ENCODE data around the gene SLC6A3. TPM values are rescaled to one million over a fixed set of nuclear protein-coding genes. Genes with fewer than 3 reads are reported as not detected.

Gene SLC6A3
- polyA plus RNA-seq, 3 donors from 2014 or later = not detected

- no peak for DNase-seq
- H3K27ac Mint-ChIP-seq = peak overlapping the region in 2 of 6 donors; percentile 8 to 51
- H3K9me3 Mint-ChIP-seq = peaks cover 8 to 15% (median 12%) of the 10 kb centered on the region in 6 donors
- H3K4me3 Mint-ChIP-seq = peak overlapping the region in 3 of 5 donors; percentile 18 to 57 (median 50)
- H3K4me1 Mint-ChIP-seq = peaks cover 31 to 37% of the 10 kb centered on the region in 2 donors
- peaks cover 0 to 10% (median 0%) of the 10 kb centered on the region in 3 donors for H3K36me3 Mint-ChIP-seq
- peaks cover 7 to 10% (median 9%) of the 10 kb centered on the region in 3 donors for H3K27me3 Mint-ChIP-seq (ENCODE audit: low read depth in 3 of 3)
Measured at GRCh38 chr5:1449081-1449630, 3.9 kb upstream of the SLC6A3 start.

DNA sequence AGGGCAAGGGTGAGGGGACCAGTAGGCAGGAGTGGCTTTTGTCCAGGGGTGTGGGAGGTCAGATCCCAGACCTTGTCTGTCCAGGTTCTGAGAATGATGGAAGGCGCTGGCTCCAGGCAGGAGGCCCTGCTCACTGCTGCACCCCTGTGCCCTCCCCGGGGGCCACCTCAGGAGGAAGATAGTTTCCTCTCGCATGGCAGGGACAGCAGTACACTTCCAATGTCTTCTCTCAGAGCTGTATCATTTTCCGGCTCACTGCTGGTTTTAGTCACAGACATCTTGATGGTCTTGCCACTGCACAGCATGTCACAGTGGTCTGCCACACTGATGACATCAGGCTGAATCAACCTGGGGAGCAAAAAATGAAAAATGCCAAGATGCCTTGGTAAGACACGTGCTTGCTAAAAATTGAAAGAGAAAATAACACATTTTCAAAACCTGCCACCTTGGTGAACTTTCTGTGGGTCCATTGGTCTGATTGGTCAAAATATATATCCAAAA, 3.3 kb upstream of the SLC6A3 start:
- peak overlapping the region in 5 of 6 donors; percentile 8 to 70 (median 41) for H3K27ac Mint-ChIP-seq
- peak; percentile 41 to 58 (median 51) for DNase-seq
- H3K4me1 Mint-ChIP-seq = peaks cover 36 to 40% of the 10 kb centered on the region in 2 donors
- peak overlapping the region in 4 of 5 donors; percentile 18 to 57 (median 48) for H3K4me3 Mint-ChIP-seq
- peaks cover 0 to 7% (median 0%) of the 10 kb centered on the region in 3 donors for H3K36me3 Mint-ChIP-seq
- H3K9me3 Mint-ChIP-seq = peaks cover 2 to 9% (median 7%) of the 10 kb centered on the region in 6 donors
- peaks cover 7 to 11% (median 10%) of the 10 kb centered on the region in 3 donors for H3K27me3 Mint-ChIP-seq (ENCODE audit: low read depth in 3 of 3)

- Mint-ChIP-seq H3K4me3 (peak overlapping the region in 2 of 5 donors; percentile 7 to 50), H3K27me3 (ENCODE audit: low read depth in 3 of 3) (peaks cover 7 to 16% (median 11%) of the 10 kb centered on the region in 3 donors), H3K36me3 (no peaks in the 10 kb centered on the region), H3K9me3 (peaks cover 0 to 3% (median under 1%) of the 10 kb centered on the region in 6 donors), H3K27ac (peak overlapping the region in 1 of 6 donors; percentile 22), H3K4me1 (peaks cover 36 to 40% of the 10 kb centered on the region in 2 donors)
- DNase-seq = peak in 1 of 3 donors; percentile 33
Measured at GRCh38 chr5:1447671-1448361, 2.6 kb upstream of the SLC6A3 start.

DNA sequence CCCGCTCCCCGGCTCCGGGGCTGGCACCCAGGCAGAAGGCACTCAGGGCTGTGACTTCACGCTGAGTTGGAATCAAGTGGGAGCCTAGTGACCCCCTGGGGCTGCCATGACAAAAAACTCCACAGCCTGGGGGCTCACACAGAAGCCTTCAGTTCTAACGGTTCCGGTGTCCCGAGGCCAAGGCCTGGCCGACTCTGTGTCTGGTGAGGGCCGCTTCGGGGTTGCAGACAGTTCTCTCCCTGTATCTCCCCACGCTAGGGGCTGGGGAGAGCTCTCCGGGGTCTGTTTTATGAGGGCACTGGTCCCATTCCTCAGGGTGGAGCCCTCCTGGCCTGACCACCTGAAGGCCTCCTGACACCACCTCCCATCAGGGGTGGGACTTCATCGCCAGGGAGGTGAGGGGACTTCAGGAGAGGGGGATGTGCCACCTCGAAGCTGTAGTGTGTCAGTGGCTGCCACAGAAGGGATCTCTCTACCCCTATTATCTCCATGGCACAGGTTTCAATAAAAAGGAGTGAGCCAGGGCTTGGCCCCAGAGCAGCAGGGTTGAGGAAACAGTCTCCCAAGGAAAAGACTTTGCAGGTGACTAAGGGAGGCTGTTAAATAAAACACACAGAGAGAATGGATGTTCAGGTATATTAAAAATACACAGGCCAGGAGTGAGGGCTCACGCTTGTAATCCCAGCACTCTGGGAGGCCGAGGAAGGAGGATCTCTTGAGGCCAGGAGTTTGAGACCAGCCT, 1.5 kb upstream of the SLC6A3 start:
- DNase-seq = no peak
- Mint-ChIP-seq H3K27me3 (ENCODE audit: low read depth in 3 of 3) (peaks cover 7 to 16% (median 11%) of the 10 kb centered on the region in 3 donors), H3K4me1 (peaks cover 36 to 40% of the 10 kb centered on the region in 2 donors), H3K27ac (no peak overlapping the region), H3K4me3 (peak overlapping the region in 3 of 5 donors; percentile 7 to 41 (median 40)), H3K36me3 (no peaks in the 10 kb centered on the region), H3K9me3 (peaks cover 0 to 3% (median 0%) of the 10 kb centered on the region in 6 donors)

DNA sequence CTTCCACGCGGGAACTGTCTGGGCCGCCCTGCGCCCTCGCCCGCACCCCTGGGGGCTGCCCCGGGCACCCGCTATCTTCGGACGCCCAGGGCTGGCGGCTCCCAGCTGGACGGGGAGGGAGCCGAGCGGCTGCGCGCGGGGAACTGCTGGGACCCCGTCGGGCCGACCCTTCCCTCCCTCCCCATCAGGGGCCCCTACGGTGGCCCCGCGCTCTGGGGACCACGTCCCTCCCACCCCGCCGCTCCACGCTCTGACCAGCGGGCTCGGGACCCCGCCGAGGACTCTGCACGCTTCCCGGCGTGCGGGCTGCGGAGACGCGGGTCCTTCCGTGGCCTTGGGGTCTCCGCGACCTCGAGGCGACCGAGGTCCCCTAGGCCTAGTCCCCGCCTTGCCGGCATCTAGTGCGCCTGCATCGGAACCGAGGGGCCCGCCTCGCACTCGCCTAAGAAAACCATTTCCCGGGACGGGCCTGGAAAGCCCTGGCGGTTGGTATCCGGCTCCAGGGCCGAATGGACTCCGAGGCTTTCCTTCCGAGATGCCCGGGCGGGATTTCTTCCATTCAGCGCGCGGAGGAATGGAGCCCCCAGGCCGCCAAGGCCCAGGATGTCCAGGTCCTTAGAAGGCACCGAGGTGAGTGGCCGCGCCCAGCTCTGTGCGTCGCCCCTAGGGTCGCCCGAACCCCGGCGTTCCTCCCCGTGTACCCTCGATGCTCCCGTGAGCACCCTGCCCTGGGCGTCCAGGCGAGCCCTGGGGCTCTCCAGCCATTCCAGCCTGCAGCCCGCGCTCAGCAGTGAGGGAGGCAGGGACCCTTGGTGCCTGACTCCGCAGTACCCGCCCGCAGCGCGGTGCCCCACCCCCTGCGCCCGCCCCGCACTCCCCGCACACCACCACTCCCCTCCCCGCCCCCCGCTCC, 705 bp upstream of the SLC6A3 start:
- no peaks in the 10 kb centered on the region for H3K36me3 Mint-ChIP-seq
- peaks cover 7 to 18% (median 13%) of the 10 kb centered on the region in 3 donors for H3K27me3 Mint-ChIP-seq (ENCODE audit: low read depth in 3 of 3)
- no peak overlapping the region for H3K27ac Mint-ChIP-seq
- peaks cover 36 to 40% of the 10 kb centered on the region in 2 donors for H3K4me1 Mint-ChIP-seq
- no peak for DNase-seq
- H3K9me3 Mint-ChIP-seq = peaks cover 0 to 2% (median 0%) of the 10 kb centered on the region in 6 donors
- H3K4me3 Mint-ChIP-seq = peak overlapping the region in 1 of 5 donors; percentile 41

DNA sequence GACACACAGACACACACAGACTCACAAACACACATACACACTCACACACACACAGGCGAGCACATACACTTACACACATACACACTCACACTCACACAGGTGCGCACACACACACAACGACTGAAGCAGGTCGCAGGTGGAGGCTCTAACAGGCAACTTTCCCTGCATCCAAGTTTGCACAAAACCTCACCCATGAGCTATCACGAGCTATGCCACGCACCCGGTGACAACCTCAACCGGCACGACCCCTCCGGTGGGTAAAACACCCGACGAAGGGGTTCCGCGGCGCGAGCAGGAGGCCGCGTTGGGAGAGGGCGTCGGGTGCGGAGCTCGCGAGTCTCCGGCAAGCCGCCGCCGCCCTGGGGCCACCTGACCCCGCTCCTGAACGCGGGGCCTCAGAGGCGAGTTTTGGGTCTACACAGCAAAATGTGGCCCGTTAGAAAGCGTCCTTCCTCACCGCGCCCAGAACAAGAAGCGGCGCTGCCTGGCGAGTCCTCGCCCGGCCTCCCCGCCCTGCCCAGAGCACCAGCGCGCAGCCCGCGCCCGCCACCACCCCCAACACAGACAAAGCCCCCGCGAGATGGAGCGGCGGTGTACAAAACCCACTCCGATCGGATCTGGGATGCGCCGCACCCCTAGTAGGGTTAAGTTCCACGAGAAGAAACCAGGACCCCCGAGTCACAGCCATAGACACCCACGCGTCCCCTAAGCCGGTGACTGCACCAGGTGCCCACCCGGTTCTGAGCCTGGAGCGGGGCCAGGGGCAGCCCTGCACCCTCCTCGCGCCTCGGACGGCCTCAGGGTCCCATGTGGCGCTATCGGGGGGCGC, 665 bp downstream of the SLC6A3 start:
- no peak for DNase-seq
- Mint-ChIP-seq H3K4me1 (peaks cover 35 to 40% of the 10 kb centered on the region in 2 donors), H3K27ac (no peak overlapping the region), H3K27me3 (ENCODE audit: low read depth in 3 of 3) (peaks cover 9 to 25% (median 17%) of the 10 kb centered on the region in 3 donors), H3K36me3 (peaks cover 0 to 3% (median 0%) of the 10 kb centered on the region in 3 donors), H3K9me3 (peaks cover 0 to 2% (median 0%) of the 10 kb centered on the region in 6 donors), H3K4me3 (peak overlapping the region in 4 of 5 donors; percentile 21 to 74 (median 61))

DNA sequence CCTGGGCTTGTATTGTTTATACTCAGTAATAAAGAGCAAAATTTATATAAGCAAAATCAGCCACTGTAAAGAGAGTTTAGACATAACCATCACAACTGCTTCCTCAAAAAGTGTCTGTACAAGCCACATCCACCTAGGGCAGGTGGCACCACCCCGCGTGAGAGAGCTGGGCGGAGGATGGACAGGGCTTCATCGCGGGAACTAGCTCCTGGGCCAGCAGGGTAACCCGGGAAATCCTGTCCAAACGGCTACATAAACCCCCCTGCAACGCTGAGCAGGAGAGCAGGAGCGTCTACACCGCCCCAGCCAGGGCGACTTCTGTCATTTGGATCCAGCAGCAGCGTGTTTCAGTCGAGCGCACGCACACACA, 1.3 kb downstream of the SLC6A3 start:
- Mint-ChIP-seq H3K9me3 (peaks cover 0 to 2% (median 0%) of the 10 kb centered on the region in 6 donors), H3K36me3 (peaks cover 0 to 3% (median 0%) of the 10 kb centered on the region in 3 donors), H3K4me1 (peaks cover 32 to 34% of the 10 kb centered on the region in 2 donors), H3K4me3 (peak overlapping the region in 4 of 5 donors; percentile 42 to 74 (median 61)), H3K27me3 (ENCODE audit: low read depth in 3 of 3) (peaks cover 9 to 25% (median 17%) of the 10 kb centered on the region in 3 donors), H3K27ac (no peak overlapping the region)
- DNase-seq = no peak

- no peak overlapping the region for H3K27ac Mint-ChIP-seq
- DNase-seq = no peak
- H3K9me3 Mint-ChIP-seq = peaks cover 0 to 2% (median 0%) of the 10 kb centered on the region in 6 donors
- peaks cover 24 to 26% of the 10 kb centered on the region in 2 donors for H3K4me1 Mint-ChIP-seq
- H3K36me3 Mint-ChIP-seq = peaks cover 0 to 3% (median 0%) of the 10 kb centered on the region in 3 donors
- peak overlapping the region in 1 of 5 donors; percentile 21 for H3K4me3 Mint-ChIP-seq
- H3K27me3 Mint-ChIP-seq (ENCODE audit: low read depth in 3 of 3) = peaks cover 11 to 25% (median 14%) of the 10 kb centered on the region in 3 donors
Measured at GRCh38 chr5:1443171-1443570, 2.1 kb downstream of the SLC6A3 start.

GRCh38 chr5:1442222-1443145, 2.8 kb downstream of the SLC6A3 start:
- Mint-ChIP-seq H3K36me3 (peaks cover 0 to 3% (median 0%) of the 10 kb centered on the region in 3 donors), H3K9me3 (peaks cover 0 to 2% (median 0%) of the 10 kb centered on the region in 6 donors), H3K27me3 (ENCODE audit: low read depth in 3 of 3) (peaks cover 11 to 25% (median 13%) of the 10 kb centered on the region in 3 donors), H3K27ac (no peak overlapping the region), H3K4me1 (peaks cover 17 to 19% of the 10 kb centered on the region in 2 donors), H3K4me3 (no peak overlapping the region)
- no peak for DNase-seq

GRCh38 chr5:1441166-1441865, 3.9 kb downstream of the SLC6A3 start:
- H3K27ac Mint-ChIP-seq = no peak overlapping the region
- H3K9me3 Mint-ChIP-seq = peaks cover 0 to 2% (median 0%) of the 10 kb centered on the region in 6 donors

More at GRCh38 chr5:1441166-1441865, 3.9 kb downstream of the SLC6A3 start:
- Mint-ChIP-seq H3K27me3 (ENCODE audit: low read depth in 3 of 3) (peaks cover 7 to 30% (median 11%) of the 10 kb centered on the region in 3 donors), H3K4me1 (peaks cover 9 to 11% of the 10 kb centered on the region in 2 donors), H3K4me3 (no peak overlapping the region), H3K36me3 (peaks cover 0 to 3% (median 0%) of the 10 kb centered on the region in 3 donors)
- DNase-seq = no peak
